ENCODE measurements around the gene HACE1.
A peak's percentile ranks its signal among the peaks of the same experiment; 100 is the strongest.
"Not testable (repeated sequence)": the region's sequence is repeated elsewhere in the genome, so short reads cannot be mapped to it uniquely, and the experiment has no call there.

Gene HACE1

GRCh38 chr6:104820820-104821219, 38.9 kb downstream of the HACE1 start:
- DNase-seq: not testable (repeated sequence)

- no peak for DNase-seq
Observed at GRCh38 chr6:104816125-104816524, 43.6 kb downstream of the HACE1 start.

GRCh38 chr6:104814743-104815142, 45.0 kb downstream of the HACE1 start:
- no peak for DNase-seq

DNA sequence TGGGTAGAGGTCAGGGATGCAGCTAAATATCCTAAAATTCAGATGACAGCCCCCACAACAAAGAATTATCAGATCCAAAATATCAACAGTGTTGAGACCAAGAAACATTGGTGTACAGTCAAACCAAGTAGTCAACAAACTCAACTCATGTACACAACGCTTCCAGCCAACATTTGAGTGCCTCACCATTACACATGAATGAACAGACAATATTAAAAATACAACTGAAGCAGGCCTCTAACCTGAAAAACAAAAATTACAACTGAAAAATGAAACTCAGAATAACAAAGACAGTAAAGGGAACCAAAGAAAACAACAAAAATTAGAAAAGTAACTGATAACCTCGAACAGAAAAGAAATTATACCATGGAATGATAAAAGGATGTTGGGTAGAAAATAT, 46.2 kb downstream of the HACE1 start:
- DNase-seq: no peak

- no peak for DNase-seq
Observed at GRCh38 chr6:104809116-104809515, 50.6 kb downstream of the HACE1 start.

- DNase-seq: not testable (repeated sequence)
Observed at GRCh38 chr6:104805335-104805734, 54.4 kb downstream of the HACE1 start.

DNA sequence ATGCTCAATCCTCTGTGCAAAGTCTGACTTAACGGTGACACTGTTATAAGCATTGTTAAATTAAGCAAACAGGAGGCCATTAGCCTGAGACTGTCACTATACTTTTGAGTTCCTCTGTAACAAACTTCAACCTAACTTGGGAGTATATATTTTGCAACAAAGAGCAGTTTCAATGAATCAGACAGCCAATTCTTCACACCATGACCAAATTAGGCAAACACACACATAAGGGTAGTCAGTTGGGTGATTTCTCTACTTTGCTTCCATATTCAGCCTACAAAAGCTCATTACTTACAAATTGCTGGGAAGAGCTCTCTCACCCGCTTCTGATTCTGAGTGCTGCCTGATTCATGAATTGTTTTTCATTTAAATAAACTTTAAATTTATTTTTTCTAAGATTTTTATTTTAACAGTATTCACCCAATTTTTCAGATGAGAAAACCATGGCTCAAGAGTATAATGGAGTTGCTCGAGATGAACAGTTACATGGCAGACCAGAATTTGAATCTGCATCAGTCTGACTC, 60.5 kb downstream of the HACE1 start:
- DNase-seq: no peak

DNA sequence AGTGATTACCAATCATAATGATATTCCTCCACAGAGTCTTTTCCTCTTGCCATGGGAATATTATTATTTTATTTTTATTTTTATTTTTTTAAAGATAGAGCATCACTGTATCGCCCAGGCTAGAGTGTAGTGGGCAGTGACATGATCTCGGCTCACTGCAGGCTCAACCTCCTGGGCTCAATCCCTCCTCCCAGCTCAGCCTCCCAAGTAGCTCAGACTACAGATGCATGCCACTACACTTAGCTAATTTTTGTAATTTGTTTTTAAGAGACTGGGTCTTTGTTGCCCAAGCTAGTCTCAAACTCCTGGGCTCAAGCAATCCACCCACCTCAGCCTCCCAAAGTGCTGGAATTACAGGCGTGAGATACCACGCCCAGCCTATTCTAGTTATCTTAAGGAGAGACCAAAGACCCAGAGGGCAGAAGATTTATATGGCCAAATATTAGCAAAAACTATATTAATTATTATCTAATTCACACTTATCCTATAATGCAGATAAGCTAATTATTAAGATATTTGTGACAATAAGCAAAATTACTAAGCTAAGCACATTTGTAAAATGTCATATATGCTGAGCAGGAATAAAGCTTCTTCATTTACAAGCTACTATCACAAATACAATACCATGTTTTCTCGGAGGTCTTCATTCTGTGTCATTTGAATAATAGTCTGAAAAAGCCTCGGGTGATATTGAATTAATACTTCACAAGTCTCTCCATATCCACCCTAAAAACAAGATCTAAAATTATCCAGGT, 63.5 kb downstream of the HACE1 start:
- DNase-seq: no peak

- DNase-seq: no peak
Observed at GRCh38 chr6:104795363-104795762, 64.4 kb downstream of the HACE1 start.

DNA sequence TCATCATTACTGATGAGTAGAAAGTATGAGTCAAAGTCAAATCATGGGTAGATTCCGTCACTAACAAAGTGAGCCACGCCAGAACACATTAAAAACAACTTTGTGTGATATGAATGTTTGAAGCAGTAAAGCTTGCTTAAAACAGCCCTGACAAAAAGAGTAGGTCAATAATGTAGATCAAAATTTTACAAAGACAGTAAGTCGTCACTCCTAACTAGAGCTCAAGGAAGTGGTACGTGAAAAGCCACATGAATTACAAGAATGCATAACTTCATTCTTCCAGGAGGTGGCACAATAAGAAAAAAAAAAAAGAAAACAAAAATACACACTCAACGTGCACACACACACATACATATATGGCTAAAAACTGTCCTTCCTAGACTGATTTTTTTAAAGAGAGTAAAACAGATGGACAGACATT, 69.9 kb downstream of the HACE1 start:
- peak; percentile 15 for DNase-seq

GRCh38 chr6:104788400-104788799, 71.3 kb downstream of the HACE1 start:
- no peak for DNase-seq

DNA sequence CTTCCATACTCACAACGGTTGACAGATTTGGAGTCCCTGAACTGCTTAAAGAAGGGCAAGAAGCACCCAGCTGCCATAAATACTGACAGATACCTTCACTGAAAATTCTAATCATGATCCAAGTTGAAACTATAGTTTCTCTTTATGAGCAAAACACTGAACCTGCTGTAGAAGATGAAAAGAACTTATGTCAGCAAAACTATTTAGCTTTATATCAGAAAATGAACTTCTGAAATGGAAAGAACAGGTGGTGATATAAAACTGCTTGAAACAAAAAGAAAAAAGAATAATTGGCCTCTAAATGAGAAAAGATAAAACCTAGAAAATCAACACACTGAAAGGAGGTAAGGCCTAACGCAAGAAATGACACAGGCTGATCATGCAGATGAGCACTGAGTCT, 72.4 kb downstream of the HACE1 start:
- no peak for DNase-seq

- peak; percentile 9 for DNase-seq
Observed at GRCh38 chr6:104784884-104785283, 74.8 kb downstream of the HACE1 start.

- DNase-seq: no peak
Observed at GRCh38 chr6:104771258-104771832, 88.4 kb downstream of the HACE1 start.

DNA sequence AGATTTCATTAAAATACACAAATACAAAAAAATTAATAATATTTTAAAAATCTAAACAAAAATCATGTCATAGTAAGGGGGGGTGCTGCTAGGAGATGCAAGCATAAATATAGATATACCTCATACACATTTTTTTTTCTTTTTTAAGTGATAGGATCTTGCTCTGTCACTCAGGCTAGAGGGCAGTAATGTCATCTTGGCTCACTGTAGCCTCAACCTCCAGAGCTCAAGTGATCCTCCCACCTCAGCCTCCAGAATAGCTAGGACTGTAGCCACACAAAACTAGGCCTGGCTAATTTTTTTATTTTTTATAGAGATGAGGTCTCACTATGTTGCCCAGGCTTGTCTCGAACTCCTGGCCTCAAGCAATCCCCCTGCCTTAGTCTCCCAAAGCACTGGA, 90.8 kb downstream of the HACE1 start:
- no peak for DNase-seq

DNA sequence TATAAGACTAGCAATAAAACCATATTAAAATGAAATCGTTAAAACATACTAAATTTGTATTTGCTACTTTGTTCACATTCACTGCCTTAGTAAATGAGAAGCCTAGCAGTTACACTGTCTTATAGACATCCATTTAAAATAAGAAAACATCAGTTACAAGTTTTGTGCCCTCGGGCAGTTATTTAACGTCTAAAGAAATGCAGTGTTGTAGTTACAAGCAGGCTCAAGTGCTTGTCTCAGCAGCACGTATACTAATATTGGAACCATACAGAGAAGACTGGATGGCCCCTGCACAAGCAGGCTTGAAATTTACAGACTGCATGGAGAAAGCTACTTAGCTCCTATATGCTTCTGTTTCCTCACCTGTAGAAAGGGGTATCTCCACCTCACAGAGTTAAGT, 93.1 kb downstream of the HACE1 start:
- no peak for DNase-seq

- no peak for DNase-seq
Observed at GRCh38 chr6:104754788-104755409, 104.8 kb downstream of the HACE1 start.

DNA sequence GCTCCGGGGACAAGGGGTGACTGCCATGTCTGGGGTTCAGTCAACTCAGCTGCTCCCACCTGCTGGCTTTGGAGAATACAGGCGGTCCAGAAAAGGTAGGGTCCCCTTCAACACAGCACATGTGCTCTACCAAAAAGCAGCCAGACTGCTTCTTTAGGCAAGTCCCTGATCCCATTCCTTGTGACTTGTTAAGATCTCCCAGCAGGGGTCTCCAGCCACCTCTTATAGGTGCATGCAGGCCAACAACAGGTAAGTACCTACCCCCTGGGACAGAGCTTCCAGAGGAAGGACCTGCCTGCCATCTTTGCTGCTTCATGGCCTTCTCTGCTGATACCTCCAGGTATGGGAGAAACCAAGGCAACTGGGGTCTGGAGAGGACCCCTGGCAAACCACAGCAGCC, 106.5 kb downstream of the HACE1 start:
- DNase-seq: no peak

- DNase-seq: no peak
Observed at GRCh38 chr6:104750449-104750848, 109.3 kb downstream of the HACE1 start.

- not testable (repeated sequence) for DNase-seq
Observed at GRCh38 chr6:104739124-104739523, 120.6 kb downstream of the HACE1 start.

- DNase-seq: not testable (repeated sequence)
Observed at GRCh38 chr6:104737567-104737966, 122.2 kb downstream of the HACE1 start.

GRCh38 chr6:104736545-104736944, 123.2 kb downstream of the HACE1 start:
- no peak for DNase-seq

DNA sequence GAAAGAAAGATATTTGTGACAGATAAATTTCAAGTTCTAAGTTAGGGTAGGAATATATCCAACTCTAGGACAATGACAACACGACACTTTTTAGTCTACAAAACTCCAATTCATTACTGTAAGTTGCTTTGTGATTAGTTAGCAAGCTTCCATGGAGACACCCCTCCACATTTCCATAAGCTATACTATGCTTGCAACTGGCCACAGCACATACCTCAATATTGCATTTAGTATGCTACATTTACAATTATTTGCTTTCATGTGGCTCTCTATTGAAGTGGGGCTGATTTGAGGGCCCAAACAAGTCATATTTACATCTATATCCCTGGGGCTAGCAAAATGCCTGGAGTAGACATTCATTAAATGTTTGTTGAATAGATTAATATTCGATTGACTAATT, 129.3 kb downstream of the HACE1 start:
- no peak for DNase-seq

- DNase-seq: no peak
Observed at GRCh38 chr6:104729433-104729832, 130.3 kb downstream of the HACE1 start.
